T-helper 1 cell treated with Interleukin-12 subunit alpha and Interleukin-12 subunit beta and Interleukin-4 antibody, amounts not matched to agents 30 ng/mL and 1 ng/mL, for 36 hours (primary cell): ENCODE results near the gene PTH2. TPM values are rescaled to one million over a fixed set of nuclear protein-coding genes. Genes with fewer than 3 reads are reported as not detected.

ENCODE experiments used
- intact Hi-C: fragments of 100-400 bp; cut with micrococcal nuclease; formaldehyde crosslinking; loops from one replicate; pipeline ENCODE4 v1.15.1; 2024
- total RNA-seq: library from RNA; stranded (reverse); gene quantifications from 2 replicates; pipeline ENCODE4 v1.2.3, GENCODE V29; 2022

The PTH2 gene
- total RNA-seq, 1 donor from 2014 or later = not detected

DNA sequence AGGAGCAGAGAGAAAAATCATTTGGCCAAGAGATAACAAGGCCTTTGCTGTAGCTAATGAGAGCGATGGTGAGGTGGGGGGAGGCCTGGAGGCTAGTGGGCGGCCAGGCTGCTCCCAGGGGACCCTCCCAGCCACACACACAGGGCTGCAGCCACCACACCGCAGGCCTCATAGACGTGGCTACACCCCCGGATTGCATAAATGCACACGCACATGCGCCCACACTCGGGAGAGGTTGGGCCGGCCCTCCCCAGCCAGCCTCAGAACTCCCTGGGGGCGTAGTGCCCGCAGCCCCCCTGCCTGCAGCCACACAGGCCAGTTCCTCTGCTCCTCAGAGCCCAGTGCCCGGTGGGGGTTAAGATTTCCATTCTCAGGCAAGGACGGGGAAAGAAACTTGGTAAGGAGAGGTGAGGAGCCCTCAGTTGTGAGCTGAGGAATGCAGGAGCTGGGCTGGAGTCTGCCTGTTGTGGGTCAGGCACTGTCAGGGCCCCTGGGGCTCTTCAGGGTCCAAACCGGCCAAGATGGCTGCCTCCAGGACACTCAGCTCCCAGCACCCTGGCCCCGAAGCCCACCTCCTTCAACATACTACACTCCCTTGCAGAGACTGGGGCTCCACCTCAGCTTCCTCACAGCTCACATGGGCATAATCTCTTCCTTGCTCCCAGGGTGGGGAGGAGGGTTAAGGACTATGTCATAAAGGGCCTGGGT is 8.0 kb downstream of the PTH2 start:
- intact Hi-C loops = no loop called here

DNA sequence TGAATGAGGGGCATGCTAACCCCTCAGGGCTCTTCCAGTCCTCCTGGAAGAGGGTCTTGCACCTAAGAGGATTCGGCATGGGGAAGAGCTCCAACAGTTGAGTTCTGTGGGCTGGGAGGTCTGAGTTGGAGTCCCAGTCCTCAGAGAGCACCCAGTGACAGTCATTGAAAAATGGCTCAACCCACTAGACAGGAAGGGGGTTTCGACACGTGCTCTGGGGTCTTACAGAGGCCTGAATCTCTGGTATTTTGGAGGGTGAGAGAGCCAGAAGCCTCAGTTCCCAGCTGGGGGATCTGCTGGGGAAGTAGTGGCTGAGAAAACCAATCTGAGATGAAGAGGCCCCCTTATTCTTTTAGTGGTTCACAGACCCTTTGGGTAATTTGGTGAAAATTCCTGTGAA is 9.0 kb downstream of the PTH2 start:
- intact Hi-C loops = no loop called here

DNA sequence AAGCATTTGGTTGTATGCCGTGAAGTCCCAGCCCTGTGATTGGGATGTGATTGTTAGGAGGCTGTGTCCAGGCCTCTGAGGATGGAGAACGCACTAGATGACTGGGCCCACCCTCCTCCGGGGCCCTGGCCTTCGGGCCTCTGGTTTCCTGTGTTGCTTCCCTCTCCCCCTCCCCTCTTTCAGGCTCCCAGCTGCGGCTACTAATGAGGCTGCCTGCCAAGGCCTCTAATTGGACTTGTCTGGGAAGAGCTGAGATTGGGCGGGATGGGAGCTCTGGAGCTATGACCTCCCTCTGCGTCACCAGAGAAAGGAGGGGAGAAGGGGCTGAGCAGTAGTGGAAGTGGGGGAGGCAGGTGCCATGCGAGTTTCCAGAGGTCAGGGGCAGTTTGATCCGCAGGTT is 9.9 kb downstream of the PTH2 start:
- intact Hi-C loops = no loop called here

DNA sequence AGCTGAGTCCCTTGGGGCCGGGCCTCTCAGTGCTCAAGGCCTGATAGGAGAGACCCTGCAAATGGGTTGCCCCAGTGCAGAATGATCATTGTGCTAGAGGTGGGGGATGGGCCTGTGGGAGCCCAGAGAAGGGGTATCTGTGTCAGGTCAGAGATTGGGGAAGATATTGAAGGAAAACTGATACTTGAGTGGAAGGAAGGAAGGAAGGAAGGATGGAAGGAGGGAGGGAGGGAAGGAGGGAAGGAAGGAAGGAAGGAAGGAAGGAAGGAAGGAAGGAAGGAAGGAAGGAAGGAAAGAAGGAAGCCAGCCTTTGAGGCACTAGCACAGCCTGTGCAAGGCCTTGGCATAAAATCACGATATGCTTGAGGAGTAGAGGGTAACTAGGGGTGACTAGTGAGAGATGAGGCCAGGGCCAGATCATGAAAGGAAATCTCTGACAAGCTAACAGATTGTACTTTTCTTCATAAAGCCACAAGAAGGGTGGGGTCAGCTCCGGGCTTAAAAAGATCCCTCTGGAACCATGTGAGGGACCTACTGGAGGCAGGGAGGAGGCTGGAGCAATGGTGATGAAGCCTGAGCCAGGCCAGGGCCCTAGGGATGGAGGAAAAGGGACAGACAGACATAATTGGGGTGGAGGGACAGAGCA is 11.4 kb downstream of the PTH2 start:
- intact Hi-C loops = no loop called here

DNA sequence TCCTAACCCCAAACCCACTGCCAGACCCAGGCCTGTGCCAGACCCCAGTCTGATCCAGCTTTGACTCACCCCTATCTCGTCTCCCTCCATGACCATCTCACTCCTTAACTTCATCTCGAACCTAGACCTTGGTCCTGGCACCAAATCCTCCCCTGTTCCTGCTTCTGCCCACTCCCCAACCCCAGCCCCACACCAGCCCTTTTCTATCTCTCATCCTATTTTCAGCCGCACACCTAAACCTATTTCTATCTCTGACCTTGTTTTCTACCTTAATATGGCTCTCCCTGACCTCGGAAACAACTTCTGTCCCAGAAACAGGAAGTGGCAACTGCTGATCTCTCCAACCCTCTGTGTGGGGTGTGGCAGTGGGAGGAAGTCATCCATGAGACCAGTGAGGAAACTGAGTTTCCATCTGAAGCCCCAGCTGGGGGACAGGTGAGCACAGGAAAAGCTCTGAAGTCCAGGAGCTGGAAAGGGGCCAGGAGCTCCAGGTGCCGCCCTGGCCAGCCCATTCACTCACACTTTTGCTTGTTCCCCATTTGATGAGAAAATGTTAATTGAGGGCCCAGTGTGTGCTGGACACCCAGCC is 13.7 kb downstream of the PTH2 start:
- intact Hi-C loops = loop anchor here (1.0 to 2.0 kb wide), 2 partner anchors 13 to 17 kb away; partner anchors contain the start of gene PTH2

DNA sequence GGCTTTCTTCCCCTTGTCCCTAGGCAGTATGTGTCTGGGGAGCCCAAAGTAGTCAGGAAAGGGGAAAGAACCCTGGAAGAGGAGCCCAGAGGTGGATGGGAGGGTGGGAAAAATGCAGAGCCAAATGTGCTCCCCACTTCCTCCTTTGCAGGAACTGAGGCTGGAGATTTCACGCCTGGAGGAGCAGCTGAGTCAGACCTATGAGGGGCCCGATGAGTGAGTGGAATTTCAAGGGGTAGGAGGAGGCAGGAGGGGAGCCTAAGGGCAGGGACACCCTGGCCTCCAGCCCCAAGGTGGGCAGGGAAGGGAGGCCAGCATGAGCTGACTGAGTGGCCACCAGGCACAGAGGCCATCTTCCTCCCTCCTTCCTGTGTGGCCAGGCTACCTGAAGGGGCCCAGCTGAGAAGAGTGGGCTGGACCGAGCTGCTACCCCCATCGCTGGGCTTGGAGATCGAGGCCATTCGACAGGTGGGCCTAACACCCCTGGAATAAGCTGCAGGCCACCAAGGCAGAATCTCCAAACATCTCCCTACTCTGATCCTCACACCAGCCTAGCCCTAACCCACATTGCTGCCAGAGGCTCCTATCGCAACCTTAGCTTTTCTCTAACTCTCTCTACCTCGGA is 14.3 kb downstream of the PTH2 start:
- intact Hi-C loops = loop anchor here (1.0 to 2.0 kb wide), 2 partner anchors 14 to 17 kb away; partner anchors contain the start of gene PTH2

DNA sequence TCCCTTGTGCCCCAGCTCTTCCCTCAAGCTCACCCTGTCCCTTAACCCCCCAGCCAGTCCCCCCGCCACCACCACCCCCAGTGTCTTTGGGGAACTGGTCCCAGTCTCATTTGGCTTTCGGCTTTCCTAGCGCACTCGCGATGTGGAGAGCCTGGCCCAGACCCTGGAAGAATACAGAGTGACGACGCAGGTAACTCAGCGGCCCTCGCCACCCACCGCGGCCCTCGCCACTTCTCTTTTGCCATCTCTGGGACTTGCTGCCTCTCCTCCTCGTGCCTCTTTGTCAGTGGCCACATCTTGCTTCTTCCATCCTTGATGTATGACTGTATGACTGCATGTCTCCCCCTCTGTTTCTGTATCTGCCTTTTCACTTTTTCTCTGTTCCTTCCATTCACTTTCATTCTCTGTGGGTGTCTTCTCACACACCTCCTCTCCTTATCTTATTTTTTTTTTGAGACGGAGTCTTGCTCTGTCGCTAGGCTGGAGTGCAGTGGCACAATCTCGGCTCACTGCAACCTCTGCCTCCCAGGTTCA is 15.7 kb downstream of the PTH2 start:
- intact Hi-C loops = loop anchor here (1.0 to 2.0 kb wide), 2 partner anchors 15 to 19 kb away; partner anchors contain the start of gene PTH2

DNA sequence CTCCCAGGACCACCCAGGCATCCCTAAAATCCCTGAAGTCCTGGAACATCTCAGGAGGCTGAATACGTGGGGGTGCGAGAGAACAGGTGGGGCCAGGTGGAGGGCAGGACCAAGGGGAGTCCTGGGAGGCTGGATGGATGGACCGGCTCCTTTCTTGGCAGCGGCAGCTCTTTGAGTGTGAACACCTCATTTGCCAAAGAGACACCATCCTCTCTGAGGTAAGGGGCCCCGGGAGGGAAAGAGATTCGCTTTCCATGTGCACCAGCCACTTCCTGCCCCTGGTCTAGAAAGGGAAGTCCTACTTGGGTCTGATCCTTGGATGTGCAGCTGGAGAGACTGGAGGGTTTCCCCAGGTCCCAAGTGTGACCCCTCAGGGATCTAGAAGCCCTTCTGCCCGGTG is 16.2 kb downstream of the PTH2 start:
- intact Hi-C loops = loop anchor here (1.0 kb wide), 1 partner anchor 19 kb away; no protein-coding TSS in a partner anchor

DNA sequence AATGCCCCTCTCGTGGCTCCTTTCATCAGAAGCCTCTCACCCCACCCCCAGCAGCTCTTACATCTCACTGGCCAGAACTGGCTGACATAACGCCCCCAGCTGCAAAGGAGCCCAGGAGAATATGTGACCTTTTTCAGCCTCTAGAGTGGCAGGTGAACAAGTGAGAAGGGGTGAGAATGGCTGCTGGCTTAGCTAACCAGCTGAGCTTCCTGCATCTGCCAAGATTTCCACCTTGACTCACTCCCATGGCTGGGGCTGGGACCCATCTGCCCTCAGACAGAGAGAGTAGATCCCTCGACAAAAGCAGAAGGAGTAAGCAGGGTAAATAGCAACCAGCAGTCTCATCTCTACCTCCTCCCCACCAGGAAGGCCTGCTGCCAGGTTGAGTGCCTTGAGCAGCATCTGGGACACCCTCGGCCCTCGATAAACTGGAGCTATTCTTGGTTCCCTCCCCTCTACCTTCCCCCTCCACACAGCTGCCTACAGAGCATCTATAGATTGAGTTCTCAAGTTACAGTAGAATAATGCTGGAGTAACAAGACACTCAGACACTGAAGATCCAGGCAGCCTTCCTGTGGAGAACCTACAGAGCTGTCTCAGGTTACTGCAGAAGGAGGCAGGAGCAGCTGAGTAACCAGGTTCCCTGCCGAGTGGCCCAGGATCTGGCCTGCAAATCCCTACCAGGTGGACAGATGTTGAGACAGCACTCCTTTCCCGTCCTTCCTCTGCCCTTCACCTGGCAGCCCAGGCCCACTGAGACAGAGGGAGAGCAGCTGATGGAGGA is 19.6 kb downstream of the PTH2 start:
- intact Hi-C loops = no loop called here

DNA sequence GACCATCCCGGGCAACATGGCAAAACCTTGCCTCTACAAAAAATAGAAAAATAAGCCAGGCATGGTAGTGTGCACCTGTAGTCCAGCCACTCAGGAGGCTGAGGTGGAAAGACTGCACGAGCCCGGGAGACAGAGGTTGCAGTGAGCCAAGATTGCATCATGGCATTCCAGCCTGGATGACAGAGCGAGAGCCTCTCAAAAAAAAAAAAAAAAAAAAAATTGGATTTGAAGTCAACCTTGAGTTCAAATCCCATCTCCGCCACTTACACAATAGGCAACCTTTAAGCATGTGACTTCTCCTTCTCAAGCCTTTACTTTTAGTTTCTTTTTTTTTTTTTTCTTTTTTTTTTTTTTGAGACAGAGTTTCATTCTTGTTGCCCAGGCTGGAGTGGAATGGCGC is 23.2 kb downstream of the PTH2 start:
- intact Hi-C loops = no loop called here

DNA sequence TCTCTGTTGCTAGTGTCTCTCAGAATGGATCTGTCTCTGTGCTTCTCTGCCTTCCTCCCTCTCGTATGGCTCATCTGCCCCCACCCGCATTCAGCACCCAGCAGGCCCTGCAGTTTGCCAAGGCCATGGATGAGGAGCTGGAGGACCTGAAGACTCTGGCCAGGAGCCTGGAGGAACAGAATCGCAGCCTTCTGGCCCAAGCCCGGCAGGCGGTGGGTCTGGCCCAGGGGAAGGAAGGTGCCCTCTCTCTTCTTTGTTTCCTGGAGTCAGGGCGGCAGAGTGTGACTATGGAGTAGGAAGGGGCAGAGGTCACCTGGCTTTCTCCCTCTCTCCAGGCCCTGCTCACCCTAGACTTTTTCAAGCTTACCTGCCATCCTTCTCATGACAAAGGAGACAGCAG is 24.3 kb downstream of the PTH2 start:
- intact Hi-C loops = no loop called here

DNA sequence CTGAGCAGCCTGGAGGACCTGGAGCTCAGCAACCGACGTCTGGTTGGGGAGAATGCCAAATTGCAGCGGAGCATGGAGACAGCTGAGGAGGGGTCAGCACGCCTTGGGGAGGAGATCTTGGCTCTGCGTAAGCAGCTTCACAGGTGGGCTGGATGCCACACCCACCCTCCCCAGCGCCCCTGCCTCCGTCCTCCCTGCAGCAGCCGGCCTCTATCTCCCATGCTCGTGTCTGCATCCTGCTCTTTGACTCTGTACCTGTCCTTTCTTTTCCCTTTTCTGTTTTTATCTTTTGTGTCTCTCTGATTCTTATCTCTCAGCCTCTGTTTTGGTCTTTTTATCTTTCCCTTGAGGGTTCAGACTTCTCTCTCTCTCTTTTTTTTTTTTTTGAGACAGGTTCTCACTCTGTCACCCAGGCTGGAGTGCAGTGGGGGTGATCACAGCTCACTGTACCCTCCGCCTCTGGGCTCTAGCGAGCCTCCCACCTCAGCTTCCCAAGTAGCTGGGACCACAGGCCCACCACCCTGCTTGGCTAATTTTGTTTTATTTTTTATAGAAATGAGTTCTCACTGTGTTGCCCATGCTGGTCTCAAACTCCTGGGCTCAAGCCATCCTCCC is 25.1 kb downstream of the PTH2 start:
- intact Hi-C loops = no loop called here

DNA sequence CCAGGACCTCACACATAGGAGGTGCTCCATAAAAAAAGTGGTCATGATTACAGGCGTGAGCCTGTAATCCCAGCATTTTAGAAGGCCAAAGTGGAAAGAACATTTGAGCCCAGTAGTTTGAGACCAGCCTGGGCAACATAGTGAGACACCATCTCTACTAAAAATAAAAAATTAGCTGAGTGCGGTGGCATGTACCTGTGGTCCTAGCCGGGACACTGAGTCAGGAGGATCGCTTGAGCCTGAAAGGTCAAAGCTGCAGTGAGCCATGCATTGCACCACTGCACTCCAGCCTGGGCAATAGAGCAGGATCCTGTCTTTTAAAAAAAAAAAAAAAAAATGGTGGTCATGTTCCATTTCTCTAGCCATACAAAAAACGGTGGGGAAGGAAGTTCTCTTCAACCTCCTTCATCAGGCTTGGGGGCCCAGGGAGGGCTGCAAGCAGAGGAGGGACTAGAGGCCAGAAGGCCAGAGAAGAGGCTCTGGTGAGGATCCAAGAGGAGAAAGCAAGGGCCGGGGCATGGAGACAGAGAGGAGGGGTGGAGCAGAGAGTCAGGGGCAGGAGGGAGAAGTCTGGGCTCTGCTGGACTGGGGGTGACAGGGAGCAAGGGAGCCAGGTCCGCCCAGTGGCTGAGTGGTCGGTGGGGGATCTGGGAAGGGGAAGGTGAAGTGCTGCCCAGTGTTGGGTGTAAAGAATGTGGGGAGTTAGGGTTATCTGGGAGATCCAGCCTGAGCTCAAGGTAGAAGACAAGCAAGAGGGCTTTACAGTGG is 26.3 kb downstream of the PTH2 start:
- intact Hi-C loops = no loop called here

DNA sequence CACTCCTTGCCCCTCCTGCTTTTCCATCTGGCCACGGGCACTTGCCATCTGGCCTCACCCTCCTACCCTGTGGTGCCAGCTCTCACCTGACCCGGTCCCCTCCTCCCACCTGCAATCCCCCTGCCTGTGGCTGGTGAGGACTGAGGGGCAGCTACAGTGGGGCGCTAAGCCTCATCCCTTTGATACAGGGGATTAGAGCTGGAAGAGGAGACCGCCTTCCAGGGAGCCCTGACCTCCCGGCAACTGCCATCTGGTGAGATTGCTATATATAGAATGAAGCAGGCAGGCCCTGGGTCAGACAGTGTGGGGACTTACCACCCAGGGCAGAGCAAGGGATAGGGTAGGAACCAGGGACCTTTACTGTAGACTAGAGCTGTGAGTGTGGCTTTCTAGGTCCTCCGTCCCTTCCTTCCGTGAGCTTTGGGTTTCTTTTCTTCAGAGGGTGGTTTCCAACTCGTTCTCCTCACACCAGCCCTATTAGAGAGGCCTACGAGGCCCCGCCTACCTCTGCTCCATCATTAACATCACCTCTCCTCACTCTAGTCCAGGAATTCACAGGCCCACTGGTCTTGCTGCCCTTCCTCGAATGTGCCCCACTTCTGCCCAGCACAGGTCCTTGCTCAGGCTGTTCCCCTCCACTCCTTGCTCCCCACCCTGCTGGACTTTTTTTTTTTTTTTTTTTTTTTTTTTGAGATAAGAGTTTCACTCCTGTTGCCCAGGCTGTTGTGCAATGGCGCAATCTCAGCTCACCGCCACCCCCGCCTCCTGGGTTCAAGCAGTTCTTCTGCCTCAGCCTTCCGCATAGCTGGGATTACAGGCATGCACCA is 27.4 kb downstream of the PTH2 start:
- intact Hi-C loops = no loop called here

DNA sequence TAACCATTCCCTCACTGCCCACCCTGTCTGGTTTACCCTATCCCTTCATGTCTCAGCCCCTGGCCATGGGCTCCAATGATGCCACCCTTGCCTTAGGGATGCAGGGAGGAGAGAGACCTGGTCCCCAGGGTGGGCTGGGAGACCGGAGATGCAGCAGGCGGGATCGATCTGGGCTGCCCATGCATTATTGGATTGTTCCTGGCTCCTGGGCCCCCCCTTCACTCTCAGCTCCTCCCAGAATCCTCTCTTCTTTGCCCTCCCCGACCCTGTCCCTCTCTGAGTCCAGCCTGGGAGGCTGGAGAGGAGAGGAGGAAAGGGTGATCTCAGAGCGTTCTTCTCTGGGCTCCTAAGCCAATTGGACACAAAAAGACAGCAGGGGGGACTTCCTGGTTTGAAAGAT is 29.4 kb downstream of the PTH2 start:
- intact Hi-C loops = loop anchor here (2.0 kb wide), 2 partner anchors 29 to 31 kb away; partner anchors contain the start of genes DKKL1, PTH2 and TEAD2

DNA sequence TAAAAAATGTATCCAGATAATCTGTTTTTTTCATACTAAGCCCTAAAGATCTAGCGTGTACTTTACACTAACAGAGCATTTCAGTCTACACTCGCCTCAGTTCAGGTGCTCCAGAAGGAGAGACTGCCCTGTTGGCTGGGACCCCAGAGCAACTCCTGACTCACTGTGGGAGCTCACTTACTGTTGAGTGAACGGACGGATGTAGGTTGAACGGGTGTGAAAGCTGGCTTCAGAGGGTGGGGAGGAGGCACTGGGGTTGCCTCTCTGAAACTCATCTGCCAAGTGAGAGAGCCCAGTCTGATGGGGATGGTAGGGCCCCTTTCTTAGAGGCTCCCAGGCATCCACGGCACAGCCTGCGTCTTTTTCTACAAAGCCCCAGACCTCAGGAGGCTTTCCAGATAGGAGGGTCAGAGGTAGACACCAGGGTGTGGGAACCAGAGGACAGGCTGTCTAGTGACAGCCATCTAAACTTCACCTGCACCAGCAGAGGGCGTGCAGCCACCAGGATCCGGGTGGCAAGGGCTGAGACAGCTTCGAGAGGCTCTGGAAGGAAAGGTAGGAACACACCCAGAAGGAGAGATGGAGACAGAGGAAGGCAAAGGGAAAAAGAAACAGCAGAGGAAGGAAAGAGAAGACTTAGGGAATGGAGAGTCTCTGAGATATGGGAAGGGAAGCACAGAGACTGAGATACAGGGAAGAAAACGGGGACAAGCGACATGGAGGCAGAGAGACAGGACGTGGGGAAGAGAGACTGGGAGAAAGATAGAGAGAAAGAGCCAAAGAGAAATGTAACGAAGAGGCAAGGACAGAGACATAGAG is 31.5 kb downstream of the PTH2 start:
- intact Hi-C loops = loop anchor here (1.0 to 2.0 kb wide), 9 partner anchors 18 to 289 kb away; partner anchors contain the start of genes DKKL1, PTH2 and TEAD2

DNA sequence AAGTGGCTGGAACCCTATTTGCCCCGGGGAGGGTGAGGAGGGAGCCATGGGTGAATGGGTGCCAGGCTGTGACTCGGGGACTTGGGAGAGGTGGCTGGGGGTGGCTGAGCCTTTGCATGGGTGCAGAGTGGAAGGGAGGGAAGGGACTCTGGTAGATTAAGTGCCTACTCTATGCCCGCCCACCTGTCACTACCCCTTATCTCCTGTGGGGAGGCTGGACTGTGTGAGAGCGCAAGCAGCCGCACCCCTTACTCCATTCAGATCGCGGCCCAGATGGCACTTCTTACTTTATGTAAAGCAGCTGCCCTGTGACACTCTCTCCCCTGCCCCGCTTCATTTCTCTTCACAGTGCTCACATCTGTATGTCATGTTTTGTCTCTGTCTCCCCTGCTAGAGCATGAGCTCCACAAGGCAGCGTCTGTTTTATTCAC is 32.3 kb downstream of the PTH2 start:
- intact Hi-C loops = loop anchor here (1.0 kb wide), 1 partner anchor 79 kb away; no protein-coding TSS in a partner anchor
